ENCODE data around the gene GPT2.
A peak's percentile ranks its signal among the peaks of the same experiment; 100 is the strongest.

GPT2 gene

DNA sequence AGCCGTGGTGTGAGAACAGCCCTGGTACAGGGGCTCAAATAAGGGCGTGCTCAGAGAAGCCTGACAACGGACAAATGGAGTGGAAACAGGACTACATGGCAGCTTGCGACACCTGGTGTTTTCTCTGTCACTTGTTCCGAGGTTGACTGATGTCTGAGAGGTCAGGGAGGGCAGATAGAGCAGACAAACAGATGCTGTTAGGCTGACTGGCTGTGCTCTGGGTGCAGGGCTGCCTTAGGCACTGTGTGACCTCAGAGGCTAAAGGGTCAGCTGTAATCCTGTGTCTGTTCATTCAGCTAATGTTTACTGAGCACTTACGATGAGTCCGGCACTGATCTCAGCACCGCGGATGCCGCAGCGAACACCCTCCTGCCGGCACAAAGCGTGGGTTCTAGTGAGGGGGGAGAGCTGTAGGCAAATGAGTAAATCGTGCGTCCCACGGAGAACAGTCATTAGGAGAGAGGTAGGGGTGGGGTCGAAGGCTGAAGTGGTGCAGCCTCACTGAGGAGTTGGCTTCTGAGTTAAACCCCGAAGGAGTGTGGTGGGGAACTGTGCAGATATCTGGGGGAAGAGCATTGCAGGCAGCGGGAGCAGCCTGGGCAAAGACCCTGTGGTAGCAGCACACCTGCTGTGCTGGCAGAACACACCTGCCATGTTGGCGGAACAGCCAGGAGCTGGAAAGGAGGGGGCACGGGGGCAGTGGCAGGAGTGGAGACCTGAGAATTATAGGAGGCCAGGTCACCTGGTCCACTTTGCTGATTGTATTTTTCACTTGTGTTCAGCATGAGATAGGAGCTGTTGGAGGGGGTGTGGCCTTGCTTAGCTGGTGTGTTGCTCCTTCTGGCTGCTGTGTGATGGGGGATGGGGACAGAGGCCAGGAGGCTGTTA is 35.0 kb downstream of the GPT2 start:
- no peak for TF ChIP-seq Cebpa-rat (IDR thresholded peaks at IDR 0.05)
- H3K27ac ChIP-seq, result peak overlapping the region in 3 of 11 experiments; percentile 3 to 38 (median 4); a peak in 3 of 22 replicates
- peak overlapping the region in 9 of 11 experiments; percentile 7 to 75 (median 60); a peak in 11 of 22 replicates for H3K4me2 ChIP-seq
- peaks cover 20 to 67% (median 61%) of the 10 kb centered on the region in 10 experiments for H3K4me1 ChIP-seq
- peaks cover 0 to 92% (median 14%) of the 10 kb centered on the region in 11 experiments; a peak in 10 of 22 replicates for H4K20me1 ChIP-seq
- H3K27me3 ChIP-seq, result no peaks in the 10 kb centered on the region
- no peaks in the 10 kb centered on the region for H3K9me3 ChIP-seq (replicated peaks in 1 of 11)
- peaks cover 30 to 100% (median 96%) of the 10 kb centered on the region in 11 experiments for H3K36me3 ChIP-seq
- H3K4me3 ChIP-seq, result no peak overlapping the region
- peak overlapping the region in 4 of 11 experiments; percentile 8 to 34 (median 22); a peak in 3 of 22 replicates for H3K9ac ChIP-seq

DNA sequence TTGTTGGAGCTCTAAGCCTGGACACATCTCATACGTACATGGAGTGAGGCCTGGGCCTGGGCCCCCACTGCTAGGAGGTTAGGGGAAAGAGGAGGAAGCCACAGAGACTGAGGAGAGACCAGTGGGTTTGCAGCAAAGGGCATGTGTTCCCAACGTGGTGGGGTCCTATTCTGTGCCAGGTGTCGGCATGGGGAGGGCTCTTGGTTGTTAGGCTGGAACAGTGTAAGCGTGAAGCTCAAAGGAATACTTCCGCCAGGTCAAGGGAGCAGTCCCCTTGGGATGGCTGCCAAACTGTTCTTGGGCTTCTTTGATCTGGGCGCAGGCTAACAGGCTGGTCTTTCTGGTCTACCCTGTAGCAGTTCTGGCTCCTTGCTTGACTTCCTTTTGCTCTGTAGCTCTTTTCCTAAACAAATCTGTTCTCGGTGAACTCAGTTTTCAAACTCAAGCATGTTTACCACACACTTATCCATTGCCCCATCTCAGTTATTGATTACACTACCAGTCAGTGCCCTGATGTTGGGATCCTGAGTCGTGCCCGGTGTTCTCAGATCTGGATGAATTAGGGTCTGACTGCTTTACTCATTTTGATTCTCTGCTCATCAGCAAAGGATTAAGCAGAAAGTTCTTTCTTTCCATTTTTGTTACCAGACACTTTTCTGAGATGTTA is 36.4 kb downstream of the GPT2 start:
- Histone ChIP-seq H3K9ac (no peak overlapping the region), H3K36me3 (peaks cover 38 to 100% (median 96%) of the 10 kb centered on the region in 11 experiments), H3K27ac (peak overlapping the region in 2 of 11 experiments; percentile 14 to 18; a peak in 2 of 22 replicates)

DNA sequence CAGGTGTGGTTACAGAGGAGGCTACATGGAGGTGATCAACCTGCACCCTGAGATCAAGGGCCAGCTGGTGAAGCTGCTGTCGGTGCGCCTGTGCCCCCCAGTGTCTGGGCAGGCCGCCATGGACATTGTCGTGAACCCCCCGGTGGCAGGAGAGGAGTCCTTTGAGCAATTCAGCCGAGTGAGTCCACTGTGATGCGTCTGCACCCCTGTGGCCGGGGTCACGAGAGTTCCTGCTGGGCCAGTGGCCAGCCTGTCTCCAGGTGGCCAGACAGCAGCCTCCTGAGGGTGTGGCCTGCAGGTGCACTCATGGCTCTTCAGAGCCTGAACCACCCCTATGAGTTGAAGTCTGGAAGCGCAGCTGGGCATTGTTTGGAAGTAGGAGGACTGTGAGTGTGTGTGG is 38.1 kb downstream of the GPT2 start:
- Histone ChIP-seq H3K27ac (no peak overlapping the region), H3K9me3 (replicated peaks in 1 of 11) (no peaks in the 10 kb centered on the region), H3K36me3 (peaks cover 47 to 100% (median 98%) of the 10 kb centered on the region in 11 experiments), H3K4me3 (no peak overlapping the region), H3K9ac (no peak overlapping the region), H3K4me2 (no peak overlapping the region), H3K4me1 (peaks cover 12 to 36% (median 33%) of the 10 kb centered on the region in 10 experiments), H4K20me1 (peaks cover 0 to 84% (median 14%) of the 10 kb centered on the region in 11 experiments; a peak in 12 of 22 replicates), H3K27me3 (no peaks in the 10 kb centered on the region)
- no peak for TF ChIP-seq Cebpa-rat (IDR thresholded peaks at IDR 0.05)

More for the DNA sequence above, 36.4 kb downstream of the GPT2 start:
- no peaks in the 10 kb centered on the region for H3K27me3 ChIP-seq
- TF ChIP-seq Cebpa-rat (IDR thresholded peaks at IDR 0.05), result no peak
- H3K9me3 ChIP-seq (replicated peaks in 1 of 11), result no peaks in the 10 kb centered on the region
- no peak overlapping the region for H3K4me3 ChIP-seq
- peak overlapping the region in 7 of 11 experiments; percentile 2 to 75 (median 48); a peak in 10 of 22 replicates for H3K4me2 ChIP-seq
- peaks cover 0 to 91% (median 16%) of the 10 kb centered on the region in 11 experiments; a peak in 11 of 22 replicates for H4K20me1 ChIP-seq
- peaks cover 20 to 53% (median 50%) of the 10 kb centered on the region in 10 experiments for H3K4me1 ChIP-seq

DNA sequence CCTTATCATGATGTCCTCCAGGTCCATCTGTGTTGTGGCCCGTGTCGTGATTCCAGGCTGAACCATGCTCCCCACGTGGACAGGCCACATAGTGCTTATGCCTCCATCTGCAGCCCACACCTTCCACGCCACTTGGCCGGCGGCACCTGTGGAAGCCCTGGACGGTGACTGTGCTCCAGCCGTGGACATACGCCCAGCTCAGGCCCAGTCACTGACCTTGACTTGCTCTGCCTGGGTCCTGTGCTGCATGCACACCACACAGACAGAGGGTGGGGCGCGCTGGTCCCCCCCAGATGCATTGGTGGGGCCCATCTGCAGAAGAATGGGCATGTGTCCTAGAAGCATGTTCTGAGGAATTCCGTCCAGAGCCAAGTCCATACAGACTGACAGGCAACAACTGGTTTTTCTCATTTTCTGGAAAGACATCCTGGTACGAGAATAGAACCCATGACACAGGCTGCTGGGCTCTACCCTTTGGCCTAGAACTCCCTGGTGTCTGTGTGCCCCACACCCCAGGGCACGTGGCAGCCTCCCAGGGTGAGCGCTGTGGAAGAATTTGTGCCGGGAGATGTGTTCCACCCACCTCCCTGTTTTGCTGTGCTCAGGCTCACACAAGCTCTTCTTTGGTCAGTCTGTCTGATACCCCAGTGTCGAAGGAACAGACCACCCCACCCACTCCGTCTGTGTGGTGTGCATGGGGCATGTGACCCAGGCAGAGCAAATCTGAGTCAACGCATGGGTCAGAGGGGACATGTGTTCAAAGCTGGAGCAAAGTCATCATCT is 39.5 kb downstream of the GPT2 start:
- no peak overlapping the region for H3K4me2 ChIP-seq
- no peak overlapping the region for H3K4me3 ChIP-seq
- no peaks in the 10 kb centered on the region for H3K9me3 ChIP-seq (replicated peaks in 1 of 11)
- H3K4me1 ChIP-seq, result peaks cover 0 to 21% (median 18%) of the 10 kb centered on the region in 10 experiments; a peak in 16 of 20 replicates
- peaks cover 54 to 100% (median 99%) of the 10 kb centered on the region in 11 experiments for H3K36me3 ChIP-seq
- TF ChIP-seq Cebpa-rat (IDR thresholded peaks at IDR 0.05), result no peak
- H3K27me3 ChIP-seq, result no peaks in the 10 kb centered on the region
- no peak overlapping the region for H3K9ac ChIP-seq
- H3K27ac ChIP-seq, result no peak overlapping the region
- peaks cover 0 to 81% (median 14%) of the 10 kb centered on the region in 11 experiments; a peak in 12 of 22 replicates for H4K20me1 ChIP-seq

DNA sequence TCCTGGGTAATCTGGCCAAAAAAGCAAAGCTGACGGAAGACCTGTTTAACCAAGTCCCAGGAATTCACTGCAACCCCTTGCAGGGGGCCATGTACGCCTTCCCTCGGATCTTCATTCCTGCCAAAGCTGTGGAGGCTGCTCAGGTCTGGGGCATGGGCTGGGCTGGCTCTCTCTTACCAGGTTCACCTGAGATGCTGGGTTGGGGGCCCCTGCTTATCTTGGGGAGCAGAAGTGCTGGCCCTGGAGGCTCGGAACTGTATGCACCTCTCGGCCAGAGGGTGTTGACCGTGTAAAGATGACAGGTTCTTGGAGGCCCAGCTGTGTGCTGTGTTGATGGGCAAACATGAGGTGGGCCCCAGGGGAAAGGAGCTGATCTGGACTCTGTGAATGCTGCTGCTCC is 40.2 kb downstream of the GPT2 start:
- Histone ChIP-seq H3K36me3 (peaks cover 57 to 100% (median 99%) of the 10 kb centered on the region in 11 experiments), H3K27me3 (no peaks in the 10 kb centered on the region), H3K4me2 (no peak overlapping the region), H3K27ac (no peak overlapping the region), H3K9me3 (replicated peaks in 1 of 11) (no peaks in the 10 kb centered on the region), H4K20me1 (peaks cover 0 to 81% (median 12%) of the 10 kb centered on the region in 11 experiments; a peak in 14 of 22 replicates), H3K4me1 (peaks cover 0 to 14% (median 11%) of the 10 kb centered on the region in 10 experiments; a peak in 14 of 20 replicates), H3K9ac (no peak overlapping the region), H3K4me3 (no peak overlapping the region)
- no peak for TF ChIP-seq Cebpa-rat (IDR thresholded peaks at IDR 0.05)

DNA sequence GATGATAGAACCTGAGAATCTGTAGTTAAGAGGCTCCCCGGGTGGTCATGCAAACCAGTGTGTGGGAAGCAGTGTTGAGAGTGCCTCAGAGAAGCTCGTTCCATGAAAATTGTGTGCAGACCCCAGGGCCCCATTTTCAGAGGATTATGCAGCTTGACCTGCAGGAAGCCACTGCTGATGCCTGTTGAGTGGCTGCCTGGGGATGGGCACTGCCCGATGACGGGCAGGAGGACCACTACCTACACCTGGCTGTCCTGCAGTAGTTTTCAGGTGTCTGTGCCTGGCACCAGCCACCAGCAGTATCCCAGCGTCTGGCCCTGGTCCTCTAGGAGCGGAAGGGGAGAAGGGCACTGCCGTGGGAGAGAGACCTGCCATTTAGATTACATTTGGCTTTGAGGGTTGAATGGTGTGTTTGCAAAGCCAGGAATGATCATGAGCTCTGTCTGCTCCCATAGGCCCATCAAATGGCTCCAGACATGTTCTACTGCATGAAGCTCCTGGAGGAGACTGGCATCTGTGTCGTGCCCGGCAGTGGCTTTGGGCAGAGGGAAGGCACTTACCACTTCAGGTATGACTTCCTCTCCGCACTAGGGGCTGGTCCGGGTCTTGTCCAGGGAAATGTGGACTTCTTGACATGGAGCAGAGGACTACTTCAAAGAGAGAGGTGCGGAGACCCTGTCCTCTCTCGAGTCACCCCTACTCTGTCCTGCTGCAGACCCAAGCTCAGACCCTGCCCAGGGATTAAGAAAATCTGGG is 42.5 kb downstream of the GPT2 start:
- no peak for TF ChIP-seq Cebpa-rat (IDR thresholded peaks at IDR 0.05)
- no peak overlapping the region for H3K9ac ChIP-seq
- H3K4me3 ChIP-seq, result no peak overlapping the region
- no peaks in the 10 kb centered on the region for H3K4me1 ChIP-seq
- H3K9me3 ChIP-seq (replicated peaks in 1 of 11), result no peaks in the 10 kb centered on the region
- no peak overlapping the region for H3K4me2 ChIP-seq
- peaks cover 0 to 62% (median 13%) of the 10 kb centered on the region in 11 experiments; a peak in 12 of 22 replicates for H4K20me1 ChIP-seq
- H3K27me3 ChIP-seq, result no peaks in the 10 kb centered on the region
- H3K27ac ChIP-seq, result no peak overlapping the region
- H3K36me3 ChIP-seq, result peaks cover 58 to 100% (median 99%) of the 10 kb centered on the region in 11 experiments

DNA sequence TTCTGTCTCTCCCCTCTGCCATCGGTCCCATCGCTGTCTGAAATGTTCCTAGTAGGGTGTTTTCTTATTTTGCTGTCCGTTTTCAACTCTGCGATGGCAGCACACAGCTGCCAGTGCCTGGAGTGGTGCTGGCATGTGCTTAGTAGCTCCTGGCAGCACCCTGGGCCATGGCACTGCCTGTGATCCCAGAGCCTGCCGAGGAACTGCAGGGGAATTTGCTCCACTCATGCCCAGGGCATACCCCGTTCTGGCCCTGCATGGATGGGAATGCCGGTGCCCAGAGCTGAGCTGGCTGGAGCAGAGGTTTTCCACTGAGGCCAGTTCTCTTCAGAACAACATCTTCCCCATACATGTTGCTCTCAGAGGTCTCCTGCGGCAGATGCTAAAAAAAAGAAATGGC is 43.1 kb downstream of the GPT2 start:
- no peak for TF ChIP-seq Cebpa-rat (IDR thresholded peaks at IDR 0.05)
- Histone ChIP-seq H3K27me3 (no peaks in the 10 kb centered on the region), H3K4me2 (no peak overlapping the region), H3K27ac (no peak overlapping the region), H3K9me3 (replicated peaks in 1 of 11) (no peaks in the 10 kb centered on the region), H3K9ac (no peak overlapping the region), H4K20me1 (peaks cover 0 to 55% (median 13%) of the 10 kb centered on the region in 11 experiments; a peak in 12 of 22 replicates), H3K4me1 (peaks cover 0 to 2% (median 0%) of the 10 kb centered on the region in 10 experiments; a peak in 4 of 20 replicates), H3K36me3 (peaks cover 52 to 94% (median 92%) of the 10 kb centered on the region in 11 experiments), H3K4me3 (no peak overlapping the region)

DNA sequence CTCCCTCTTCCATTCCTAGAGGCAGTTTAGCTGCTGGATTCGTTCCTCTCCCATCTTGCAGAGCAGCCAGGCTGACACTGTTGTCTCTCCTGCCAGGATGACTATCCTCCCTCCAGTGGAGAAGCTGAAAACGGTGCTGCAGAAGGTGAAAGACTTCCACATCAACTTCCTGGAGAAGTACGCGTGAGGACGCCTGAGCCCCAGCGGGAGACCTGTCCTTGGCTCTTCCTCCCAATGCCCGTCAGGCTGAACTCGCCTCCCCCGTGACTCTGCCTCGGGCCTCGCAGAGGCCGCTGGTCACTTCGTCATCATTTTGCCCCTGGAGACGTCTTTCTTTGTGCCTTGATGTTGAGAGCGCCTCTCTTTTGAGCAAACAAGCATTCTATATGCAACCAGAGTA is 44.6 kb downstream of the GPT2 start:
- Histone ChIP-seq H3K27ac (no peak overlapping the region), H3K36me3 (peaks cover 37 to 78% (median 77%) of the 10 kb centered on the region in 11 experiments), H3K9me3 (replicated peaks in 1 of 11) (no peaks in the 10 kb centered on the region), H3K9ac (no peak overlapping the region), H3K4me2 (no peak overlapping the region), H3K4me1 (peaks cover 0 to 17% (median 12%) of the 10 kb centered on the region in 10 experiments; a peak in 17 of 20 replicates), H3K4me3 (no peak overlapping the region), H4K20me1 (peaks cover 0 to 45% (median 13%) of the 10 kb centered on the region in 11 experiments; a peak in 11 of 22 replicates), H3K27me3 (no peaks in the 10 kb centered on the region)
- TF ChIP-seq Cebpa-rat (IDR thresholded peaks at IDR 0.05), result no peak

Data from BLaER1 treated with 17β-estradiol and CSF1 and Interleukin-3, amounts not matched to agents 10 nM and 100 nM (cell line).